Measurements from ENCODE around the gene CC2D2B. TPM values are rescaled to one million over a fixed set of nuclear protein-coding genes. Genes with fewer than 3 reads are reported as not detected.

Gene CC2D2B
- total and polyA plus RNA-seq, 4 donors, result 0.29 to 5.0 (median 0.72) TPM

DNA sequence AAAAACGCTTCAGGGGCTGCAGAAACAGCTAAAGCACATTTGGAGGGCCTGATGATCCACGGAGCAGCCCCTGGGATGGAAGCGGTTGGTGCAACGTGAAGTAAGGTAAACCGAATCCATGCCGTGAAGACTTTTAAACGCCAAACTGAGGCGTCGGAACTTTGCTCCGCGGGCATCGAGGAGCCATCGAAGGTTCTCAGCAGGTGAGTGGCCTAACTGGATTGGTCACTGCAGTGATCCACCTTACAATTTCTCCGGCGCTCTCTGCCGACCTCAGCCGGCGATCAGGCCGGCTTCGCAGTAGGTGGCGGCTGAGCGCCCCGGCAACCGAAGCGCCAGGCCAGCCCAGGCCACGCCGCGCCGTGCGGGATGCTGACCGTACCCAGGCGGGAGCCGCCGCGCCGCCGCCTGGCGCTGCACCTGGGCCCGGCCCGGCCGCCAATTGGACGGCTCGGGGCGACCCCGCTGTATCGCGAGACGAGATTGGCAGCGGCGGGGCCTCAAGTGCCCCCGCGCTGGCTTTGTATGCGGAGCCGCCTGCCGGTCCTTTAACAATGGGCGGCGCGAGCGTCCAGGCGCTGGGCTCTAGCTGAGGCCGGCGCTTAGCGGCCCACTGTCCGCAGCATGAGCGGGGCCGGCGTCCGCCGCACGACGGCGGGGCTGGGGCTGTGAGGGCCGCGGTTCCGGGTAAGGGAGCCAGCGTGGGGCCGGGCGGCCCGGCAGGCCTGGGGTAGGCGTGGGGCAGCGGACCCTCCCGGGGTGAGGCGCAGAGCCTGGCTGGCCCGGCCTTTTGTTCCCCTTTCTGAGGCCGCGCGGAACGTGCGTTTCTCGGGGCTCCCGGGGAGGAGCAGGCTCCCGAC lies 135.5 kb downstream of the CC2D2B start, which contains the start of gene CCNJ:
CCNJ (plus strand) TSS at position 551 of the 860 bp plus-strand sequence. CDS start 811 bp downstream, outside the sequence.
- H3K36me3 ChIP-seq (ENCODE audit: control insufficient read depth in 4 of 4, insufficient read depth in 4 of 4, low read length in 4 of 4), result peaks cover 0 to 4% (median 0%) of the 10 kb centered on the region in 4 donors
- peak within 1 kb of the TSS; percentile 91 to 93 for H3K27ac ChIP-seq (ENCODE audit: low read depth in 1 of 2, low read length in 1 of 2)
- TF ChIP-seq, protein P1, sequence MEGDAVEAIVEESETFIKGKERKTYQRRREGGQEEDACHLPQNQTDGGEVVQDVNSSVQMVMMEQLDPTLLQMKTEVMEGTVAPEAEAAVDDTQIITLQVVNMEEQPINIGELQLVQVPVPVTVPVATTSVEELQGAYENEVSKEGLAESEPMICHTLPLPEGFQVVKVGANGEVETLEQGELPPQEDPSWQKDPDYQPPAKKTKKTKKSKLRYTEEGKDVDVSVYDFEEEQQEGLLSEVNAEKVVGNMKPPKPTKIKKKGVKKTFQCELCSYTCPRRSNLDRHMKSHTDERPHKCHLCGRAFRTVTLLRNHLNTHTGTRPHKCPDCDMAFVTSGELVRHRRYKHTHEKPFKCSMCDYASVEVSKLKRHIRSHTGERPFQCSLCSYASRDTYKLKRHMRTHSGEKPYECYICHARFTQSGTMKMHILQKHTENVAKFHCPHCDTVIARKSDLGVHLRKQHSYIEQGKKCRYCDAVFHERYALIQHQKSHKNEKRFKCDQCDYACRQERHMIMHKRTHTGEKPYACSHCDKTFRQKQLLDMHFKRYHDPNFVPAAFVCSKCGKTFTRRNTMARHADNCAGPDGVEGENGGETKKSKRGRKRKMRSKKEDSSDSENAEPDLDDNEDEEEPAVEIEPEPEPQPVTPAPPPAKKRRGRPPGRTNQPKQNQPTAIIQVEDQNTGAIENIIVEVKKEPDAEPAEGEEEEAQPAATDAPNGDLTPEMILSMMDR (IDR thresholded peaks at IDR 0.05; ENCODE audit: control extremely low read depth, extremely low read depth), result no peak
- H3K9me3 ChIP-seq (ENCODE audit: control insufficient read depth in 4 of 4, insufficient read depth in 3 of 4, low read length in 3 of 4), result no peaks in the 10 kb centered on the region
- H3K4me1 ChIP-seq (ENCODE audit: control insufficient read depth in 5 of 5, insufficient read depth in 5 of 5, low read length in 5 of 5), result peaks cover 0 to 21% (median 5%) of the 10 kb centered on the region in 5 donors
- ATAC-seq (ENCODE audit: insufficient read depth, low FRiP score) (peak; percentile 96), DNase-seq (peak; percentile 90 to 93 (median 91))
- peak within 1 kb of the TSS; percentile 79 to 87 for H3K9ac ChIP-seq (ENCODE audit: insufficient read depth in 1 of 2, low read length in 2 of 2)
- peak within 1 kb of the TSS; percentile 78 for H3K4me3 ChIP-seq
- no peaks in the 10 kb centered on the region for H3K27me3 ChIP-seq (ENCODE audit: control insufficient read depth in 3 of 3, insufficient read depth in 3 of 3, low read length in 2 of 3)
- WGBS, 2 donors, result 2 to 3% methylated on average over 82 to 92 of the region's 92 CpGs

DNA sequence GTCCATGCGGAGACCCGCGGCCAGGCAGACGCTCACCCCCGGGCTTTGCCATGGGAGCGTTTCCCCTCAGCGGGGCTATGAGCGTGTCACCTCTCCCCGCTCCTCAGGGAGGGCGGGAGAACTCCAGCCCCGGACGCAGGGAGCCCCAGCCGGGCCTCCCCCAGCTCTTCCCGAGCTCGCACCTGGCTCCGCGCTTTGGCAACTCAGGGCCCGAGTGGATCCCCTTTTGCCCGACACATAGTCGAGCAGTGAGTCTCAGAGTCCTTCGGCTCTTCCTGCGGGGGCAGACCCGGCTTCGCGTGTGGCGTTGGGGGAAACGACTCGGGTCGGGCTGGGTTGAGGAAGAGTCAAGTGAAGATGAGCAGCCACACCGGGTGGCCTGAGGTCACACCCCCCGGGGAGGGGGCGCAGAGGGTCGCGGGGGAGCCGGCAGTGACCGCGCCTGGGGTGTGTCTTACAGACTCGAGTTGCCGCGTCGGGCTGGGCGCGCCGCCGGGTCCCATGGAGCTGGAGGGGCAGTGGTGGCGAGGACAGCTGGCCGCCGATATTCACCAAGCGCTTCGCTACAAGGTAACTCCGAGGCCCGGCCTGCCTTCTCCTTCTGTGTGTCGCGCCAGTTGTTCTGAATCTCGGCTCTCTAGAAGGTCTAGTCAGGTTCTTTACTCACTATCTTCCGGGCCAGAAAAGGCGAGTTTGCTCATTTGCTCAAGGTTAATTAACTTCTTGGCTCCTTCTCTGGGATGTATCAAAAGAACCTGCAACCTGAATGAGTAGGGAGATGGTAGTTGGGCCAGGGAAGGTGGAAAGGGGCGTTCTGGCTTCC lies 136.3 kb downstream of the CC2D2B start:
- Histone ChIP-seq H3K9ac (ENCODE audit: insufficient read depth in 1 of 2, low read length in 2 of 2) (peak overlapping the region; percentile 79 to 87), H3K9me3 (ENCODE audit: control insufficient read depth in 4 of 4, insufficient read depth in 3 of 4, low read length in 3 of 4) (no peaks in the 10 kb centered on the region), H3K4me1 (ENCODE audit: control insufficient read depth in 5 of 5, insufficient read depth in 5 of 5, low read length in 5 of 5) (peaks cover 0 to 21% (median 5%) of the 10 kb centered on the region in 5 donors), H3K27ac (ENCODE audit: low read depth in 1 of 2, low read length in 1 of 2) (peak overlapping the region; percentile 91 to 93), H3K27me3 (ENCODE audit: control insufficient read depth in 3 of 3, insufficient read depth in 3 of 3, low read length in 2 of 3) (no peaks in the 10 kb centered on the region), H3K4me3 (peak overlapping the region; percentile 78), H3K36me3 (ENCODE audit: control insufficient read depth in 4 of 4, insufficient read depth in 4 of 4, low read length in 4 of 4) (peaks cover 0 to 2% (median 0%) of the 10 kb centered on the region in 4 donors)
- TF ChIP-seq, protein P1 (IDR thresholded peaks at IDR 0.05; ENCODE audit: control extremely low read depth, extremely low read depth), result no peak
- DNase-seq, result peak; percentile 51 to 65 (median 59)
- WGBS, 2 donors, result 0 to 1% methylated on average over 51 to 58 of the region's 58 CpGs
- peak; percentile 56 for ATAC-seq (ENCODE audit: insufficient read depth, low FRiP score)

DNA sequence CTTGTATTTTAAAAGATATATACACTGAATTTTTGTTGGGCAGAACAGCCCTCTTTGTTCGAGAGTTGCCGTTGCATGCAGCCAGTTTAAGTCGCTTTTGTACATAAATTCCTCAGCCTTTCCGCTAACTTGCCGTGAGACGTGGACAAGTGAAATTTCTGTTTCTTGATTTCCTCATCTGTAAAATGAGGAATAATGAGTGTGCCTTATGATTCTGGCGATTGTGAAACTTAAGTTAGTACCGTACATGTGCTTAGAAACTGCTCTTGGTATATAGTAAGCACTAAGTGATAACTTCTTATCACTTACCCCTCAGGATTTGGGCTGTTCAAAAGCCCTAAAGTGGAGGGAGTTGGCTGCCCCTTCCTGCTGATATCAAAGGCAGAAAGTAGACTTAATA lies 137.0 kb downstream of the CC2D2B start:
- H3K4me1 ChIP-seq (ENCODE audit: control insufficient read depth in 5 of 5, insufficient read depth in 5 of 5, low read length in 5 of 5), result peaks cover 0 to 21% (median 5%) of the 10 kb centered on the region in 5 donors
- WGBS, 2 donors, result 13 to 24% methylated on average over 8 of the region's 8 CpGs
- H3K9me3 ChIP-seq (ENCODE audit: control insufficient read depth in 4 of 4, insufficient read depth in 3 of 4, low read length in 3 of 4), result no peaks in the 10 kb centered on the region
- no peaks in the 10 kb centered on the region for H3K27me3 ChIP-seq (ENCODE audit: control insufficient read depth in 3 of 3, insufficient read depth in 3 of 3, low read length in 2 of 3)
- peak overlapping the region; percentile 78 for H3K4me3 ChIP-seq
- TF ChIP-seq, protein P1 (IDR thresholded peaks at IDR 0.05; ENCODE audit: control extremely low read depth, extremely low read depth), result no peak
- peaks cover 0 to 2% (median 0%) of the 10 kb centered on the region in 4 donors for H3K36me3 ChIP-seq (ENCODE audit: control insufficient read depth in 4 of 4, insufficient read depth in 4 of 4, low read length in 4 of 4)
- DNase-seq (peak; percentile 22 to 59 (median 56)), ATAC-seq (ENCODE audit: insufficient read depth, low FRiP score) (no peak)
- H3K27ac ChIP-seq (ENCODE audit: low read depth in 1 of 2, low read length in 1 of 2), result peak overlapping the region in 1 of 2 donors; percentile 93
- peak overlapping the region; percentile 79 to 87 for H3K9ac ChIP-seq (ENCODE audit: insufficient read depth in 1 of 2, low read length in 2 of 2)
